GM21526 (cell line): ENCODE measurements around the gene PTP4A2.

ENCODE experiments used
- ATAC-seq: cut with Tn5 transposase; IDR thresholded peaks from one replicate; pipeline ENCODE4 v1.9.1; 2021; ENCODE audit warnings: moderate library complexity; ENCODE audit not compliant: unreplicated experiment, low FRiP score

Gene PTP4A2

GRCh38 chr1:31867546-31867945 is 70.6 kb downstream of the PTP4A2 start:
- no peak for ATAC-seq

- ATAC-seq: no peak
Observed at GRCh38 chr1:31866450-31867032, 71.6 kb downstream of the PTP4A2 start.

GRCh38 chr1:31865728-31866449 is 72.3 kb downstream of the PTP4A2 start:
- ATAC-seq: no peak

GRCh38 chr1:31862071-31862470 is 76.1 kb downstream of the PTP4A2 start:
- no peak for ATAC-seq

- ATAC-seq: no peak
Observed at GRCh38 chr1:31861346-31861745, 76.8 kb downstream of the PTP4A2 start.

- no peak for ATAC-seq
Observed at GRCh38 chr1:31860581-31860980, 77.6 kb downstream of the PTP4A2 start.

- ATAC-seq: no peak
Observed at GRCh38 chr1:31859719-31860118, 78.4 kb downstream of the PTP4A2 start.

GRCh38 chr1:31859044-31859443 is 79.1 kb downstream of the PTP4A2 start:
- ATAC-seq: no peak

- no peak for ATAC-seq
Observed at GRCh38 chr1:31857863-31858262, 80.3 kb downstream of the PTP4A2 start.
